ENCODE data around the gene SDC4. TPM values are rescaled to one million over a fixed set of nuclear protein-coding genes. Genes with fewer than 3 reads are reported as not detected.
A peak's percentile ranks its signal among the peaks of the same experiment; 100 is the strongest.

Gene SDC4
- polyA plus RNA-seq, 1 of the 3 experiments (the other 2 are of a cell fraction), result 131 TPM

- CTCF ChIA-PET, result interaction anchor here (1.0 to 4.3 kb wide), 5 partner anchors 21 to 93 kb away, joined by 3 to 31 read pairs (median 11); partner anchors contain the start of gene SYS1
- TF ChIP-seq, protein P1, sequence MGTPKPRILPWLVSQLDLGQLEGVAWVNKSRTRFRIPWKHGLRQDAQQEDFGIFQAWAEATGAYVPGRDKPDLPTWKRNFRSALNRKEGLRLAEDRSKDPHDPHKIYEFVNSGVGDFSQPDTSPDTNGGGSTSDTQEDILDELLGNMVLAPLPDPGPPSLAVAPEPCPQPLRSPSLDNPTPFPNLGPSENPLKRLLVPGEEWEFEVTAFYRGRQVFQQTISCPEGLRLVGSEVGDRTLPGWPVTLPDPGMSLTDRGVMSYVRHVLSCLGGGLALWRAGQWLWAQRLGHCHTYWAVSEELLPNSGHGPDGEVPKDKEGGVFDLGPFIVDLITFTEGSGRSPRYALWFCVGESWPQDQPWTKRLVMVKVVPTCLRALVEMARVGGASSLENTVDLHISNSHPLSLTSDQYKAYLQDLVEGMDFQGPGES (IDR thresholded peaks at IDR 0.05; ENCODE audit: low read depth, low read length), result no peak
- no peak for TF ChIP-seq TAF1 (IDR thresholded peaks at IDR 0.05; ENCODE audit: borderline replicate concordance, low read depth, low read length)
- no peak for TF ChIP-seq YY1 (IDR thresholded peaks at IDR 0.05; ENCODE audit: low read depth)
- no peak for TF ChIP-seq NFIC (IDR thresholded peaks at IDR 0.05; ENCODE audit: borderline replicate concordance)
- no peak for TF ChIP-seq EZH2phosphoT487 (IDR thresholded peaks at IDR 0.05; ENCODE audit: borderline replicate concordance, low read depth)
- no peak for TF ChIP-seq RXRA (IDR thresholded peaks at IDR 0.05; ENCODE audit: borderline replicate concordance, low read depth)
These were observed 4.6 kb downstream of the SDC4 start for GRCh38 chr20:45343532-45344167.

DNA sequence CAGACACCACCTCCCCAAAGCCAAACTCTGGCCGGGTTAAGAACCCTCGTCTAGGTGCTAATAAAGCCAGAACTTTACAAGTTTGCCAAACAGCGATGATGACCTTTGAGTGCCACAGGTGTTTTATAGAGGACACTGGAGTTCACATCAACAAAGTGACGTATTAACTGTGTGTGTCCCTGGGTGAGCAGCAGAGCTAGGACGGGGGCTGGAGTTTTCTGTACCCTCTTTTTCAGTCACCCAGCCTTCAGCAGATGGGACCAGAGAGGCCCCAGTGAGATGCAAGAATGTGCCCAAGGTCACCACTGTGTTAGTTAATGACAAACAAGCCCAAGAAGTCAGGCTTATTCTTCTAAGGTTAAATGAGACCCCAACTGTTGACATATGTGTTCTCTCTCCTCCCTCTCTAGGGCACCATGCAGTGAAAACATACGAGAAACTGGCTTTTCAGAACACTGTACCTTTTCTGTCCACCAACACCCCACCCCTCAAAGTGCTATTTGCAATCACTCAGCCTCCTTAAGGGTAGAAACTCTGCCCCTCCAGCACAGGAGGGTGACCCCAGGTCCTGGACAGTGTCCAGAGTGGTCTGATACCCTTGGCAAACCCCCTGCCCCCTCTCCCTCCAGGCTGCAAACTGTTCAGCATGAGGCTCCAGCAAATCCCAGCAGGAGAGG is 5.2 kb downstream of the SDC4 start:
- peaks cover 99% of the 10 kb centered on the region for H3K79me2 ChIP-seq (ENCODE audit: insufficient read depth)
- H3K9me3 ChIP-seq, result no peaks in the 10 kb centered on the region
- H3K4me1 ChIP-seq (ENCODE audit: control insufficient read depth in 1 of 2, insufficient read depth in 2 of 2, low read depth in 1 of 2, low read length in 1 of 2), result peaks cover 66 to 70% of the 10 kb centered on the region in 2 experiments
- H3K4me2 ChIP-seq, result peak overlapping the region; percentile 96
- H3K27ac ChIP-seq (ENCODE audit: low read depth in 2 of 2, low read length in 1 of 2), result peak overlapping the region; percentile 90 to 96
- TF ChIP-seq CHD2 (IDR thresholded peaks at IDR 0.05; ENCODE audit: low read length, partially characterized antibody) (no peak), TAF1 (IDR thresholded peaks at IDR 0.05; ENCODE audit: borderline replicate concordance, low read depth, low read length) (no peak), SMC3 (IDR thresholded peaks at IDR 0.05; ENCODE audit: low read depth, low read length) (no peak), TEAD4 (IDR thresholded peaks at IDR 0.05; ENCODE audit: borderline replicate concordance, insufficient read depth) (no peak), CTCF (IDR thresholded peaks at IDR 0.05) (no peak), RXRA (IDR thresholded peaks at IDR 0.05; ENCODE audit: borderline replicate concordance, low read depth) (no peak), RAD21 (IDR thresholded peaks at IDR 0.05; ENCODE audit: low read length) (no peak), POLR2AphosphoS5 (IDR thresholded peaks at IDR 0.05; ENCODE audit: low read depth, low read length) (no peak), GATA2 (CRISPR knock-in tag; IDR thresholded peaks at IDR 0.05) (no peak), GABPA (IDR thresholded peaks at IDR 0.05; ENCODE audit: low read depth) (no peak), MXI1 (IDR thresholded peaks at IDR 0.05; ENCODE audit: low read depth, low read length) (no peak)
- TF ChIP-seq, protein P2, sequence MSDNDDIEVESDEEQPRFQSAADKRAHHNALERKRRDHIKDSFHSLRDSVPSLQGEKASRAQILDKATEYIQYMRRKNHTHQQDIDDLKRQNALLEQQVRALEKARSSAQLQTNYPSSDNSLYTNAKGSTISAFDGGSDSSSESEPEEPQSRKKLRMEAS (IDR thresholded peaks at IDR 0.05; ENCODE audit: low read depth), result no peak
- TF ChIP-seq, protein P3, sequence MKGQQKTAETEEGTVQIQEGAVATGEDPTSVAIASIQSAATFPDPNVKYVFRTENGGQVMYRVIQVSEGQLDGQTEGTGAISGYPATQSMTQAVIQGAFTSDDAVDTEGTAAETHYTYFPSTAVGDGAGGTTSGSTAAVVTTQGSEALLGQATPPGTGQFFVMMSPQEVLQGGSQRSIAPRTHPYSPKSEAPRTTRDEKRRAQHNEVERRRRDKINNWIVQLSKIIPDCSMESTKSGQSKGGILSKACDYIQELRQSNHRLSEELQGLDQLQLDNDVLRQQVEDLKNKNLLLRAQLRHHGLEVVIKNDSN (IDR thresholded peaks at IDR 0.05; ENCODE audit: borderline replicate concordance, low read depth), result no peak
- H2AFZ ChIP-seq (ENCODE audit: low read depth), result no peak overlapping the region
- ChIA-PET CTCF (interaction anchor here (1.0 to 4.3 kb wide), 6 partner anchors 20 to 94 kb away, joined by 3 to 31 read pairs (median 8); partner anchors contain the start of gene SYS1), POLR2A (interaction anchor here (1.1 to 1.9 kb wide), 2 partner anchors 20 to 21 kb away, joined by 3 to 14 read pairs; partner anchors contain the start of gene SYS1)
- 82% methylated on average over 6 of the region's 6 CpGs for WGBS (ENCODE audit: low lambda C conversion rate)
- peaks cover 4 to 7% of the 10 kb centered on the region in 2 experiments for H3K36me3 ChIP-seq (replicated peaks in 1 of 2; ENCODE audit: control insufficient read depth in 1 of 2, insufficient read depth in 2 of 2, low read length in 1 of 2)
- H3K9ac ChIP-seq, result peak overlapping the region; percentile 61; the same call in 1 of the 2 replicates
- H3K9me2 ChIP-seq, result no peaks in the 10 kb centered on the region
- no peaks in the 10 kb centered on the region for H3K27me3 ChIP-seq (ENCODE audit: insufficient read depth)
- 0 out of 4 replicates have a peak overlapping the region, but pooled peaks of 1 of the 2 experiments have one; percentile 9 for H3K4me3 ChIP-seq (ENCODE audit: low read depth in 2 of 2, low read length in 1 of 2)
- peaks cover 8% of the 10 kb centered on the region; the same call in 1 of the 2 replicates for H4K20me1 ChIP-seq (ENCODE audit: insufficient read depth)
- DNase-seq, result no peak
- H3F3A ChIP-seq (replicated peaks; ENCODE audit: insufficient read depth), result peaks cover 16% of the 10 kb centered on the region

More at GRCh38 chr20:45343532-45344167, 4.6 kb downstream of the SDC4 start:
- 80% methylated on average over 6 of the region's 6 CpGs for WGBS (ENCODE audit: low lambda C conversion rate)
- Histone ChIP-seq H2AFZ (ENCODE audit: low read depth) (no peak overlapping the region), H3K4me3 (ENCODE audit: low read depth in 2 of 2, low read length in 1 of 2) (peak overlapping the region; percentile 10 to 33; a peak in 2 of 4 replicates), H3K27ac (ENCODE audit: low read depth in 2 of 2, low read length in 1 of 2) (peak overlapping the region; percentile 90 to 96), H3K9me3 (no peaks in the 10 kb centered on the region), H3K9ac (peak overlapping the region; percentile 61; the same call in 1 of the 2 replicates), H4K20me1 (ENCODE audit: insufficient read depth) (peaks cover 8% of the 10 kb centered on the region; the same call in 1 of the 2 replicates), H3F3A (replicated peaks; ENCODE audit: insufficient read depth) (peaks cover 11% of the 10 kb centered on the region), H3K4me1 (ENCODE audit: control insufficient read depth in 1 of 2, insufficient read depth in 2 of 2, low read depth in 1 of 2, low read length in 1 of 2) (peaks cover 62 to 69% of the 10 kb centered on the region in 2 experiments), H3K79me2 (ENCODE audit: insufficient read depth) (peaks cover 94% of the 10 kb centered on the region), H3K9me2 (no peaks in the 10 kb centered on the region), H3K36me3 (replicated peaks in 1 of 2; ENCODE audit: control insufficient read depth in 1 of 2, insufficient read depth in 2 of 2, low read length in 1 of 2) (peaks cover 4 to 7% of the 10 kb centered on the region in 2 experiments), H3K27me3 (ENCODE audit: insufficient read depth) (no peaks in the 10 kb centered on the region), H3K4me2 (peak overlapping the region; percentile 96)
- no peak for DNase-seq
- POLR2A ChIA-PET, result interaction anchor here (0.9 kb wide), 1 partner anchor 19 kb away, joined by 4 read pairs; the partner anchor contains the start of gene SYS1
